ENCODE results near the gene AMZ1. TPM values are rescaled to one million over a fixed set of nuclear protein-coding genes. Genes with fewer than 3 reads are reported as not detected.

Gene AMZ1
- total RNA-seq, 1 donor: 0.36 TPM

DNA sequence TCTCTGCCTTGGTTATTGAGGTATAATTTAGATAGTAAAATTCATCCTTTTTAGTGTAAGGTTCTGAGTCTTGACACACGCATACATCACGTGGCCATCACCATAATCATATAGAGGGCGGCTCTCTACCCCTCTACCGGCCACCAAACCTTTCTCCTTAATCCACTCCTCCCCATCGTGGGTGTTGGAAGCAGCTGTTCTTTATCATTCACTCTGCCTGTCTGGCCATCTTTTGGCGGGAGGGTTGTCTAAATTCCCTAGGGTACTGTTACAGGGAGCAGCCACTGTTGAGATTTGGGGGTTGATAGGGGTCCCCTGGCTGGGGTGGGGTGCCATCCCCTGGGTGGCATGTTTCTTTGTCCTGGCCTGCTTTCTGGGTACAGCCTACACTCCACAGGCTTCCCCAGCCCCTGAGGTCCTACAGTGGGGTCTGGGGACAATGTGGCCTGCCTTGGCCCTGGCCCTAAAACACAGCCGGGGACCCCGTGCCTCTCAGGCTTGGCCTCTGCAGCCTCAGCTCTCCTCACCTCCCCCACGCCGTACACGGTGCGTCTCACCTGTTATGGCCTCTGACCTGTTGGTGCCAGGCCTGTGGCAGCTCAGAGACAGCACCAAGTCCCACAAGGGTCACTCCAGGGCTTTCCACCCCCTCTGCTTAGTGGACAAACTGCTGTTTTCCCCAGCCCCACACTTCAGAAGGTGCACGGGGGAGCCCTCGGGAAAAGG, 17.5 kb downstream of the AMZ1 start:
- H3K4me3 ChIP-seq (ENCODE audit: low read depth, low read length): no peak overlapping the region
- TF ChIP-seq, protein P1, sequence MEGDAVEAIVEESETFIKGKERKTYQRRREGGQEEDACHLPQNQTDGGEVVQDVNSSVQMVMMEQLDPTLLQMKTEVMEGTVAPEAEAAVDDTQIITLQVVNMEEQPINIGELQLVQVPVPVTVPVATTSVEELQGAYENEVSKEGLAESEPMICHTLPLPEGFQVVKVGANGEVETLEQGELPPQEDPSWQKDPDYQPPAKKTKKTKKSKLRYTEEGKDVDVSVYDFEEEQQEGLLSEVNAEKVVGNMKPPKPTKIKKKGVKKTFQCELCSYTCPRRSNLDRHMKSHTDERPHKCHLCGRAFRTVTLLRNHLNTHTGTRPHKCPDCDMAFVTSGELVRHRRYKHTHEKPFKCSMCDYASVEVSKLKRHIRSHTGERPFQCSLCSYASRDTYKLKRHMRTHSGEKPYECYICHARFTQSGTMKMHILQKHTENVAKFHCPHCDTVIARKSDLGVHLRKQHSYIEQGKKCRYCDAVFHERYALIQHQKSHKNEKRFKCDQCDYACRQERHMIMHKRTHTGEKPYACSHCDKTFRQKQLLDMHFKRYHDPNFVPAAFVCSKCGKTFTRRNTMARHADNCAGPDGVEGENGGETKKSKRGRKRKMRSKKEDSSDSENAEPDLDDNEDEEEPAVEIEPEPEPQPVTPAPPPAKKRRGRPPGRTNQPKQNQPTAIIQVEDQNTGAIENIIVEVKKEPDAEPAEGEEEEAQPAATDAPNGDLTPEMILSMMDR (IDR thresholded peaks at IDR 0.05; ENCODE audit: insufficient read depth, low read length): no peak
- DNase-seq (ENCODE audit: low read depth): no peak

- no peak overlapping the region for H3K4me3 ChIP-seq (ENCODE audit: low read depth, low read length)
- TF ChIP-seq, protein P1 (IDR thresholded peaks at IDR 0.05; ENCODE audit: insufficient read depth, low read length): no peak
- DNase-seq (ENCODE audit: low read depth): no peak
Measured at GRCh38 chr7:2706685-2707126, 18.7 kb downstream of the AMZ1 start.

- DNase-seq (ENCODE audit: low read depth): no peak
Measured at GRCh38 chr7:2707481-2707880, 19.5 kb downstream of the AMZ1 start.

GRCh38 chr7:2708041-2708440, 20.0 kb downstream of the AMZ1 start:
- DNase-seq (ENCODE audit: low read depth): no peak
- H3K4me3 ChIP-seq (ENCODE audit: low read depth, low read length): no peak overlapping the region
- TF ChIP-seq, protein P1 (IDR thresholded peaks at IDR 0.05; ENCODE audit: insufficient read depth, low read length): no peak

More at GRCh38 chr7:2707481-2707880, 19.5 kb downstream of the AMZ1 start:
- TF ChIP-seq, protein P1 (IDR thresholded peaks at IDR 0.05; ENCODE audit: insufficient read depth, low read length): no peak
- no peak overlapping the region for H3K4me3 ChIP-seq (ENCODE audit: low read depth, low read length)

GRCh38 chr7:2708547-2709310, 20.7 kb downstream of the AMZ1 start:
- TF ChIP-seq, protein P1 (IDR thresholded peaks at IDR 0.05; ENCODE audit: insufficient read depth, low read length): no peak
- DNase-seq (ENCODE audit: low read depth): no peak
- no peak overlapping the region for H3K4me3 ChIP-seq (ENCODE audit: low read depth, low read length)

DNA sequence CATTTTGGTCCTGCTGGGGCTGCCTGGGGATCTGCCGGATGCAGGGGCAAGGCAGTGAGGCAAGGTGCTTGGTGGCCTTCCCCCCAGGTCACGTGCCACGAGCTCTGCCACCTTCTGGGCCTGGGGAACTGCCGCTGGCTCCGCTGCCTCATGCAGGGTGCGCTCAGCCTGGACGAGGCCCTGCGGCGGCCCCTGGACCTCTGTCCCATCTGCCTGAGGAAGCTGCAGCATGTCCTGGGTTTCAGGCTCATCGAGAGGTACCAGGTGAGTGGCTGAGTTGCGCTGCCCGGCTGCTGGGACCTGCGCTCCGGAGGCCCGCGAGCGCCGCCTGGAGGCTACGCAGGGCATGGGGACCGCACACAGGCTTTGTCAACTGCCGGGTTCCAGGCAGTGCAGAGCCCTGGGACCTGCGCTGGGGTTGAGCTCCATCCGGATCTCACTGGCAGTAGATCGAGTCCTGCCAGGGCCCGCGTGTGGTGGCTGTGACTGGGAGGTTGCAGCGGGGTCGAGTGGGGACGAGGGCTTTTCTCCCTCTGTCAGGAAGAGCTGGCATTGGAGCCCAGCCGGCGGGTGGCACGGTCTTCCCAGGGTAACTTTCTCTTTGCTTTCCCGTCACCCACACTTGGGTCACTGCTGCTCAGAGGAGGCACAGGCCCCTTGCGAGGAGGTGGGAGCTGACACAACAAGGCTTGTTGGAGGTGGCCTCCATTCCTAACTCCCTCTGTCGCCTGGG, 21.7 kb downstream of the AMZ1 start:
- DNase-seq (ENCODE audit: low read depth): peak; percentile 43

More for the DNA sequence above, 21.7 kb downstream of the AMZ1 start:
- peak overlapping the region; percentile 9 for H3K4me3 ChIP-seq (ENCODE audit: low read depth, low read length)
- TF ChIP-seq, protein P1 (IDR thresholded peaks at IDR 0.05; ENCODE audit: insufficient read depth, low read length): peak; percentile 92

Measured in fibroblast of the aortic adventitia (primary cell).